CD4-positive, alpha-beta T cell treated with Interleukin-15 for 4 hours (primary cell): ENCODE results near the gene PPP1R2B.
"Not testable (repeated sequence)": the region's sequence is repeated elsewhere in the genome, so short reads cannot be mapped to it uniquely, and the experiment has no call there.

Experiments used
- DNase-seq: peaks from one replicate; pipeline ENCODE4 v3.0.0-alpha.2; 2020; ENCODE audit warnings: low spot score

PPP1R2B gene

DNA sequence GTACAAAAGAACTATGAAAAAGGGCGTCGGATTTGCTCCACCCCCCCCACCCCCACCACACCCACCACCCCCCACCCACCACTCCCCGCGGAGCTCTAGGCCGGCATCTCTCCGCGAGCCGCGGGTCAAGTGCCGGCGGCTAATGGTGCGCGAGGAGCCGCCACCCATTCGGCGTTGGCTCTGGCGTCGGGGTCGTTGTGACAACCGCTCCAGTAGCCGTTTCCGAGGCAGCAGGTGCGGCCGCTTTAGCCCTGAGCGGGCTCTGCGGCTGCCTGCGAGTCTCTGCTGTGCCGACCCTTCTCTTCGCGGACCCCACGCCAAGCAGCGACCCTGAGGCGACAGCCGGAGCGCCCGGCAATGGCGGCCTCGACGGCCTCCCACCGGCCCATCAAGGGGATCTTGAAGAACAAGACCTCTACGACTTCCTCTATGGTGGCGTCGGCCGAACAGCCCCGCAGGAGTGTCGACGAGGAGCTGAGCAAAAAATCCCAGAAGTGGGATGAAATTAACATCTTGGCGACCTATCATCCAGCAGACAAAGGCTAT lies at the start of gene PPP1R2B:
Gene PPP1R2B (plus strand): TSS at position 90 of the 546 bp plus-strand sequence. CDS start 268 bp downstream, at position 358.
- no peak for DNase-seq

DNA sequence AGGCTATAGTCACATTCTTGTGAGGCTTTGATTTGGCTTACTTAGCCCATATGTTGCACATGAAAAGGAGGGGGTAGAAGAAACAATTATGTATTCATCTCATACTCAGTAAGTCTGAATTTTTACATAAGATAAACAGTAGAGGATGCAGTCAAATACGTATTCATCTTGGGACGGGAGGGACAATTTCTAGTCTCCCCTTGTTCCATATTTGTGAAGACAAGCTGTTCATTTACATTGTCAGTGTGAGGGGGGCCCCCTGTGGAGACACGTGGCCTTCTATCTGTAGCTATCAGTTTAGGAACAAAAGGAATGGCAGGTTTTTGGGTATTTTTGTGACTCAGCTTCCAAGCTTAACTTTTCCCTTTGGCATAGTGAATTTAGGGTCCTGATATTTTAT lies 49.2 kb upstream of the PPP1R2B start:
- DNase-seq: no peak

DNA sequence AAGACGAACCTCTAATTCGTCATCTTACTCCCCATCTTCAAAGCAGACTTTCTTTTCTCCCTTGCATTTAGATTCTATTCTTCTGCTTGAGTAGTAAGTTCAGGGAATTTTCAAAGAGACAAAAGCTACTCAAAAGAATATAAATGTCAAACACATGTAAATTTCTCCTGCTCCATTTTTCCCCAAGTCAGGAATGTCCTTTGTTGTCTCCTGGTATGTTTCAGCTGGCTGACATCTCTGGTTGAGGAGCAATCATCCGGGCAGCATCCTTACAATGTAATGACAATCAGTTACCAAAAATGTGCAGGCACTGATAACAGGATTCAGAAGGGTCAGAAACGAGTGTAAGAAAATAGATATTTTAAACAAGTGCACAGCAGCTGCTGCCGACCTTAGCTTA lies 47.6 kb upstream of the PPP1R2B start:
- DNase-seq: no peak

DNA sequence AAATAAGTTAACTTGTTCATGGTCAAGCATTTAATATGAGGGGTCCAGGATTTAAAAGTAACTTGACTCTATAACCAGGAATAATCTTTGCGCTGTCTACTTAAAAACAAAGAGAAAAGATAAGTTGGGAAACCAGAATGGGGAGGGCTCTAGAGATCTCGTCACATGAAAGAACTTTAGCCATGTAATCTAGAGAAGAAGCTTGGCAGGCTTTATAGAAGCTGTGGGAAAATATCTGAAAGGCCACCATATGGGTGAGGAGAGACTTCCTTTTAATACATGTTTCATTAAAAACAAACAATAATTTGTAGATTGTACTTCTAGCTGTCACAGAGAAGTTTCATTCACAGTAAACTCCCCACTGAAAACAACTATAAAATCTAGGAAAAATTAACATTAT lies 46.7 kb upstream of the PPP1R2B start:
- DNase-seq: no peak

DNA sequence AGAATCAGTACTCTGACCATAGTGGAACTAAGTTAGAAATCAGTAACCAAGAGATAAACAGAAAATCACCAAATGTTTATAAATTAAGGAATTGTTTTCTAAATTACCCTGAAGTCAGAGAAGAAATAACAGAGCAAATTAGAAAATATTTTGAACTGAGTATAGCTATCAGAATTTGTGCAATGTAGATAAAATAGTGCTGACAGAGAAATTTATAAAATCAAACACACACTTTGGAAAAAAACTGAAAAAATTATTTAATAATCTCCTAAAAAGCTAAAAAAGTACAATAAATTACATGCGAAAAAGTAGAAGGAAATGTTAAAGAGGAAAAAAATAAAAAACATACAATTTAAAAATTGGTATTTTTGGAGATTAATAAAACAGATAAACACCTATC lies 37.1 kb upstream of the PPP1R2B start:
- no peak for DNase-seq

DNA sequence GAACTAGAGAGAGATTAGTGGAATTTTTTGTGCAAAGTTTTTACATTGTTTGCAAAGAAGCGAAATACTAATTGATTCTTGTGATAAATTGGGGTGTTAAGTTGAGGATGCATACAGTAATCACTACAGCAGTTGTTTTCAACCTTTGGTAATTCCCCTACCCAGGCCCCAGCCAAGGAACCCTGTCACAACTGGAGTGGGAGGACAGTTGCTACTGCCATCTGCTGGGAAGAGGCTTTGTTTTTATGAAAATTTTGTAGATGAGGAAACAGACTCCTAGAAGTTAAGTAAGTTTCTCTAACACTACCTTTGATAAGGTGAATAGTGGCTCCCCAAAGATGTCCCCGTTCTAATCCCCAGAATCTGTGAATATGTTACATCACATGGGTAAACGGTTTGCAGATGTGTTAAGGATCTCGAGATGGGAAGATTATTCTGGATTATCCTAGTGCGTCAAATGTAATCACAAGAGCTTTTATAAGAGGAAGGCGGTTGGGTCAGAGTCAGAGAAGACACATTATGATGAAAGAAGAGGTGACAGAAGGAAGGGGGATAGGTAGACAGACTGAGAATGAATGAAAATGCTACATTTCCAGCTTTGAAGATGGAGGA lies 34.0 kb upstream of the PPP1R2B start:
- DNase-seq: no peak

DNA sequence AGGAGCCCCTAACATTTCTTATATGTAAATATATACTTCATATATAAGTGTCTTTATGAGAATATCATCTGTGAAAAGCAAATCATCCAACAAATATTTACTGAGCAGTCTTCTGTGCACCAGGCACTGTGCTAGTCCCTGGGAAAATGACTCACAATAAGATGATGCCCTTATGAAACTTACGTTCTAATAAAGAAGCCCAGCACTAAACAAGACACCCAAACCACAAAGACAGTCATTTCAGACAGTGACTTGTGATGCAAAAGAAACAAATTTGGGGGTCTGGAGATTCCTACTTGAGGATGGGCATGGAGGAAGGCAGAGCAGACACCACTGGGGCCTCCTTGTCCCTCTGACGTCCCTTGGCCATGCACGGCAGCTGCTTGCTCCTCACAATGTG lies 30.6 kb upstream of the PPP1R2B start:
- no peak for DNase-seq

DNA sequence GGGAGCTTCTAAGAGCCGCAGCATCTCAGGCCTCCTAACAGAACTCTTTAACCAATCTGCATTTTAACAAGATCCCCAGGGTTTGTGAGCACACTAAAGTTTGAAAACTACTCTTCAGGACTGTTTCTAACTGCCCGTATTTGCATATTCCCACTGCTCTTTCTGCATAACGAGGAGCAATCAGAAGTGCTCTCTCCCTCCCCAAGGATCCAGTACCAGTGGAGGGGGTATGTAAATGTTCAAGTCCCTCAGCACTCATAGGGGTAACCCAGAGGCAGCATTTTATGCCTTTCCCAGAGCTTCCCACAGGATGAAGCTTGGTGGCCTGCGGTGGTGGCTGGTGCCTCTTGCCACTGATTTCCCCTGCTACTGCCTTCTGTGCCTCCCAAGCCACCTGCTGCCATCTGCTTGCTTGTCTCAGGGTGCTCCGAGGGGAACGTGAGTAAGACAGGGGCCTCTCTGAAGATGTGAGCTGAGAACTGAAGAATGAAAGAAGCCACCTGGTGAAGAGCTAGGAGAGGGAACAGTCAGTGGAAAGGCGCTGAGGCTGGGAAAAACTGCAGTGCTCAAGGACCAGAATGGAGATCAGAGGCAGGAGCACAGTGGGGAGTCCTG lies 30.0 kb upstream of the PPP1R2B start:
- DNase-seq: no peak

DNA sequence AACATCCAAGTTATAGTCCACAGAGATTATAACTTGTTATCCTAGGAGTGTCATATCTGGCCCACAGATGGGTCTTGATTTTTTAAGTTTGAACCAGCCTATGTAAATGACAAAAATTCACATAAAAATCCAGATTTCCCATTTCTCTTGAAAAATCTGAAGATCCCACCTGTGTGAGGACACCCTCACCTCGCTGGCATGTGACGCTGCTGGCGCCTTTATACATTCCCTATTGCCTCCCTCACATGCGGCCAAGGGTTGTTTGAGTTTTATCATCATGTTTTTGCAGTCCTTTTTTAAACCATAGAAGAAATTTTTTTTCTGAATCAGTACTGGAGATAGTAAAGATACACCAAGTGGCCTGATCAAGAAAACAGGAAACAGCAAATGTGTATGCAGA lies 25.9 kb upstream of the PPP1R2B start:
- DNase-seq: no peak

DNA sequence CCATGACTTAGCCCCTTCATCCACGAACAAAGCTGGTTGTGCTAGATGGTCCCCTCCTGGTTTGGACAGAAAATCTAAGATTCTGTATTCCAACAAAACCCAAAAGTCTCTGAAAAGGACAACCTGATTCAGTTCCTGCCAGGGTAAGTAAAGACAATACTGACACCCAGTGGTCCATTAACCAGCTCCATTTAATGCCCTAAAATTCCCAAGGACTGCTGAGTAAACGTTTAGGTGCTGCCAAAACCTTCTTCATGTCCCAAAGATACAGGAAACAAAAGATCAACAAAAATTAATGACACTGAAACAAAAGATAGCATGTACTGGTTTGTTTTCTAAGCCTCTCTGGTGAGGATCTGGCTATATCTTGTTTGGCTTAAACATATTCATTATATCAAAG lies 25.3 kb upstream of the PPP1R2B start:
- no peak for DNase-seq

DNA sequence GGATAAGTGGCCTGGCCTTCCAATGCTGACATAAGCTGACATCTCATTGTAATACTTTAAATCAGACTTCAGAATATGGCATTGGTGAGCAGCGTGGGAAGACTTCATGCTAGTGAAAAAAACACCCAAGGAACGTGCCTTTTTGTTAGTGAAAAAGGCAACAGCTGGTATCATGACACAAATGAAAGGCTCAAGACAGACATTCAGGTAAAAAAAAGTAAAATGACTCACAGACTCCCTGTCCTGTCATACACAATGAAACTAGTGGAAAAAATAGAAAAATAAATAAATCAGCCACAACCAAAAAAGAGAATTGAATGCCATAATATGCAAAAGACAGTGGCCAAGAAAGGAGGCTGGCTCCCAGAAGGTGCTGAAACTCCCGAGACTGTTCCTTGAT lies 24.4 kb upstream of the PPP1R2B start:
- DNase-seq: no peak

DNA sequence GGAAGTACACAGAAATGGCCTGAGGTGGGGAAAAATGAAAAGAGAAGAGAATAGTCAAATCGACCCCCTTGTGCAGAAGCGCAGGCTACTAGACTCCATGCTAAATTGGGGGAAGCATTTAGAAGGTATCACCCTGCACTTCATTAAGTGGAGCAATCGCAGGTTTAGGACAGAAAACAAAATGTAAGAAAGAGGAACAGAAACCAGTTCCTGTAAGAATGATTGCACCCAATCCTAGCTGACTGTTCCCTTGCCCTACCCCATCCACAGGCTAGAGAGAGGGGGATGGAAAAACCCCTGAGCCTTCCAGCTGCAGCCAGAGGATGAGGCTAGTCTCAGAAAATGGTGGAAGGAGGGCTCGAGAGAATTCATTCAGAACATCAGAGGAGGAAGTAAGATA lies 23.9 kb upstream of the PPP1R2B start:
- no peak for DNase-seq

DNA sequence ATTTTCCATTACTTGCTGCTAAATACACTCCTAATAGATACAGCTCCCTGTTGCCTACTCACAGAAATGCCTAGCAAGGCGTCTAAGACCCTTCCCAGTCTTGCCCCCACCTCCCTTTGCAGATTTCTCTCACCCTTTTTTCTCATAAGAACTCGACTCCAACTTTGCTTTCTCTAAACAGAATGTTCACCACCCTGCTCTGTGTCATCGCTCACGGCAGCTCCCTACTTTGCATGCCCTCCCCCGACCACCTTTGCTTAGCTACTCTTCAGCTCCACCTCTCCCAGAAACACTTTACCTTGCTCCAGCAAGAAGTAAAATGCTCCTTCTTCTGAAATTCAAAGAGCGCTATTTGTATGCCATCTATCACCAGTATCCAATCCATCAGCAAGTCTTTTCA lies 15.2 kb upstream of the PPP1R2B start:
- DNase-seq: no peak

DNA sequence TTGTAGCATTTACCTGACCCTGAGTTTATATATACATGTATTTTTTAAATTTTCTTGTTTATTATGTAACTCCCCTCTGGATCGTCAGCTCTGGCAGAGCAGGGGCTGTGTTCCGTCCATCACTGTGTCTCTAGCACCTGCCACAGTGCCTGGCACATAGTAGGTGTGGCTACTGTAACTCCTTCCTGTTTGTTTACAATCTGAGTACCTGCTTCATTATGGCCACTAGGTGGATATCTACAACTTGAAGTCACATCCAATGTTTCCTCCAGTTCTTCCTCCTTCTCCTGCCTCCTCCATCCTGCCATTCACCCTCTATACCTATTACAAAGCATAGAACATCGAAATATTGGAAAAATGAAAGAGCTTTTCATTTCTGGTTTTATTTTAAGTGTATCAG lies 14.2 kb upstream of the PPP1R2B start:
- DNase-seq: no peak

DNA sequence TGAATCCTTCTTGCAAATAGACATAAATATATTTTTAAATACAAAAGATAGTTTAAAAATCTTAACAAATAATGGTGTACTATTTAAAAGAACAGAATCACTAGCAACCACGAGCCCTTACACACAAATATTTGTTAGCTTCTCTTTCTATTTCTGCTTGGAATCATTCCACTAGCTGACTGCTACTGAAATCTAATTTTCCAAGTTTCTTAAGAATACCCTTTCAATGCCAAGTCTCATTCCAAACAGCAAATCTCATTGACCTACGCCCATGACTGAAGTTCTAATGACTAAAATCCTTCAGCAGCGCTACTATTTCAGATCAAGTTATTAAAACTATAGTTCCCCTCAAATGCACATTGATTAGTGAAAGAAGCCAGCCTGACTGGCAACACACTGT lies 13.2 kb upstream of the PPP1R2B start:
- no peak for DNase-seq

DNA sequence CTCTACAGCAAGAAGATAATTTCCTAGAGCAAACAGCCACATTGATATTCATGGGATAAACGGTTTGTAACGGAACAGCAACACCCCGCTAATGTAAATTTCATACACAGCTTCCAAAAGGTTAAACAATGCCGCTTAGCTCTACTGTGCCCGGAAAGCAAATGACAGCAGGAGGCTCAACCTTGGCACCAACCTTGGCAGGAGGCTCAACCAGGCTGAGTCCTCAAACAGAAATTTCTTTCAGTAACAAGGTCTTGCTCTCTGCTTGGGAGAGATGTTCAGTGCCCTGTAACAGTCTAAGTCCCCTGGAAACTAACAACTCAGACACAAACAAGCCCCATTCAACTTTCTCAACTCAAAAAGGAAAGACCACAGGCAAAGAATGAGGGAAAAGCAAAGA lies 11.1 kb upstream of the PPP1R2B start:
- no peak for DNase-seq

DNA sequence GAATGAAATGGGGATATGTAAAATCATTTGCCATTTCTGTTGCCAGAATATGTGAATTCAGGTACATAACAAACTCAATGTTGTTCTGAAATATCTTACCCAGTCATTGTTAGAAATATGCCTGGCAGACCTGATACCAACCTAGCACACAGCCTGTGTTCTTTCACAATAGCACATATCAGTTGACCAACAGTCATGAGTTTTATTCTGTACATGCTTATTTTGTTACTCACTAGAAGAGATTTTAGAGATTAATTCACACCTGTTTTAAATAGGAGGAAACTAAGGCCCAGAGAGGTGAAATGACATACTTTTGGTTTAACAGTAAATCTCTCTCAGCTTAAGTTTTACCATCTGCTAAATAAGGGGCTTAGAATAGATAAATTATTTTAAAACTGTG lies 8.4 kb upstream of the PPP1R2B start:
- DNase-seq: no peak

DNA sequence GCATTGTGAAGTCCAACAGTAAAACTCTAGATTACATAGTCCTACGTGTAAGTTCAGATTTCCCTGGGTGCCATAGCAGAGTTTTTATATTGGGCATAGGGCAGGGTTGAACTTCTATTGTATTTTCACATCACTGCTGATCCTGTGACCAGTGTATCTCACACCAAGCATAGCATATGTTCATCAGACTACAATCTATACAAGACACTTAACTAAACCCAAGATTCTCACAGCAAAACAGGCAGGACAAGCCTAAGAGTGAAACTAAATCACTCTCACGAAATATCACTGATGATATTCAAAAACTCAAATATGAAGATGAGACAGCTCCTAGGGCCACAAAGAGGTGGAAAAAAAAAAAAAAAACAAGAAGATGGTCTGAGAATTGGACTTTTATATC lies 3.2 kb upstream of the PPP1R2B start:
- DNase-seq: no peak

DNA sequence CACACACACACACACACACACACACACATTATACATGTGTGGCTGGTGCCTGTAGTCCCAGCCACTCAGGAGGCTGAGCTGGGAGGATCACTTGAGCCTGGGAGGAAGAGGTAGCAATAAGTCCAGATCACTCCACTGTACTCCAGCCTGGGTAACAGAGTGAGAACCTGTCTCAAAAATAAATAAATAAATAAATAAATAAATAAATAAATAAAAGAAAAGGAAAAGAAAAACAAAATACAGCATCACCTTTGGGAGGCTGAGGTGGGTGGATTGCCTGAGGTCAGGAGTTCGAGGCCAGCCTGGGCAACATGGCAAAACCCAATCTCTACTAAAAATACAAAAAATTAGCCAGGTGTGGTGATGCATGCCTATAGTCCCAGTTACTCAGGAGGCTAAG lies 1.6 kb upstream of the PPP1R2B start:
- DNase-seq: not testable (repeated sequence)

DNA sequence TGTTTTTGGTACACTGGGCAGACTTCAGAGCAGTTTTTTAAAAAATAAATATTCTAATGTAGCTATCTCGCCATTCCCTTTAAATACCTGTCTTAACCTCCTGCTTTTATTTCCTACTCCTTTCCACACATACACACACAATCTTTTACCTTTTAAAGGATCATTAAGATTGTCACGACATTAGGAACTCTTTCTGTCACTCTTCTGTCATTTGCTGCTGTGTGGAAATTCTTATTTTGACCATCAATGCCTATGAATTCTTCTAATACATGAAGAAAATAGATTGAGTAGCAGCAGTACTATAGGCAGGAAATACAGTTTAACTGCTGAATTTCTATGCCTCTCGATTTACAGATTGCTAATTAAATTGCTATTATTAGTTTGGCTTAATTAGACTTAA lies 1.8 kb downstream of the PPP1R2B start:
- no peak for DNase-seq

DNA sequence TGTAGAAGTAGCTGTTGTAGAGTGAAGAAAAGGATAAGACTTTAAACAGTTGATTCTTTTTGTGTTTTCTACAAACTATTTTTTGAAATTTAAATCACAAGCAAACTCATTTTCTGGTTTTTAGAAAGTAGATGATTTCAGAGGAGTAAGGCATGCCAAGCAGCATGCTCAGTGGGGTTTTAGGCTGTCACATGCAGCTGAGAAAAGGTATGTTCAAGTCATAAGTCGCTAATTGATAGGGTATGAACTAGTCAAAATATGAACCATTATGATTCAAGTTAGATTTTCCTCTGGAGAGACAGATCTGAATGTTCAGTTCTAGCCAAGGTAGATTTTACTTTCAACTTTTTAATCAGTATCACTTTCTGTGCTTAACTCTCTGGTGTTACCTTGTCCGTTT lies 3.0 kb downstream of the PPP1R2B start:
- DNase-seq: not testable (repeated sequence)

DNA sequence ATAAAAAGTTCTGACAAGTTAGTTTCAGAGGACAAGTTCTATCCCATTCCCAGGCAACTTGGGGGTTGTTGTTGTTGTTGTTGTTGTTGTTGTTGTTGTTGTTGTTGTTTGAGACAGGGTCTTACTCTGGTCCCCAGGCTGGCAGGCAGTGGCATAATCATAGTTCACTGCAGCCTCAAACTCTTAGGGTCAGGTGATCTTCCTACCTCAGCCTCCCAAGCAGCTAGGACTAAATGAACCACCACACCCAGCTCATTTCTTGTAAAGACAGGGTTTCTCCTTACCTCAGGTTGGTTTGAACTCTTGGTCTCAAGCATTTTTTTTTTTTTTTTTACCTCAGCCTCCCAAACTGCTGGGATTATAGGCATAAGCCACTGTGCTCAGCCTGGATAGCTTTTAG lies 15.3 kb downstream of the PPP1R2B start:
- DNase-seq: no peak

DNA sequence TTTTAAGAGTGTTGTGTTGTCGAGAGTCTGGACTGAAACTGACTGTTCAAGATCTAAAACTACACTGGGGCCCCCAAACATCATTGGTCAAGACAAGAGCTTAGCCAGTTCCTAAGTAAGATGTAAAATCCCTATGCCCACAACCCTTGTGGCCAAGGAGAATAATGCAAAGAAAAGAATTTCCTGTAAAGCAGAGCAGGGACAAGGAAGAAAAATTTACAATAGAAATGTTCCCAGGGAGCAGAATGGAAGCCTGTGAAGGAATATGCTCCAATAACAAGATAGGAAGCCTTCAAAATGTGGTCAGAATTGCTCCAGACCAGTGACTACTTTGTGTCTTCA lies 20.4 kb downstream of the PPP1R2B start:
- no peak for DNase-seq

DNA sequence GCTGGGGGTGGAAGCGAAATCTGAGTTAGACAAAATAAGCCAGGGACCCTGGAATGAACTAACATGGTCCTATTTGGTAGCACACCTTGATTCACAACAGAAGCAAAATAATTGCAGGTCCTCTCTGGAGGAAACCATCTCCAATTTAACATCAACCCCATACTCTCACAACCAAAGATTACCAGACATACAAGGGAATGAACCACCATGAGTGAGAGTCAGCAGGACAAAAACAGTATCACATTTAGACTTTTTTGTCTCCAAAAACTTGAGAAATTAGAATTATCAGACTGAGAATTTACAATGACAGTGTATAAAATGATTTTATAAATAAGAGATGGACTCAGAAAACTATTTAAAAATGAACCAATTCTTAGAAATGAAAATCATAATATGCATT lies 21.1 kb downstream of the PPP1R2B start:
- no peak for DNase-seq
